T-helper 17 cell (primary cell): ENCODE measurements around the gene RHEB. TPM values are rescaled to one million over a fixed set of nuclear protein-coding genes. Genes with fewer than 3 reads are reported as not detected.
A peak's percentile ranks its signal among the peaks of the same experiment; 100 is the strongest.

Source experiments
- ATAC-seq: fragments of 150-1000 bp; cut with Tn5 transposase; 2 replicates; pipeline ENCODE4 v1.10.0; 2021; ENCODE audit warnings: mild to moderate bottlenecking, moderate library complexity
- DNase-seq, 3 donors: peaks; one replicate each; pipeline versions ENCODE4 v3.0.0 to v3.0.0-alpha.2; 2020 to 2021
- H3K9me3 ChIP-seq: one replicate; pipeline ENCODE4 v1.7.0; 2013; ENCODE audit warnings: low read length, mild to moderate bottlenecking; ENCODE audit not compliant: control insufficient read depth, poor library complexity, severe bottlenecking
- H3K27ac Mint-ChIP-seq: one replicate; pipeline ENCODE4 v1.8.0; 2022; ENCODE audit warnings: mild to moderate bottlenecking, moderate library complexity, mixed read lengths
- H3K27me3 Mint-ChIP-seq: one replicate; pipeline ENCODE4 v1.8.0; 2022; ENCODE audit warnings: mixed read lengths
- H3K36me3 Mint-ChIP-seq: one replicate; pipeline ENCODE4 v1.8.0; 2022; ENCODE audit warnings: low read depth, mixed read lengths
- H3K4me1 Mint-ChIP-seq: one replicate; pipeline ENCODE4 v1.8.0; 2022; ENCODE audit warnings: mild to moderate bottlenecking, mixed read lengths
- H3K4me3 Mint-ChIP-seq: one replicate; pipeline ENCODE4 v1.8.0; 2022; ENCODE audit warnings: mild to moderate bottlenecking, moderate library complexity, mixed read lengths
- total RNA-seq, 4 donors: library from RNA in 2 of 4; stranded (reverse) in 2 of 4; gene quantifications; one replicate each; pipeline ENCODE4 v1.2.3 and lab custom pipeline; 2022 to 2026

The RHEB gene
- total RNA-seq, 2 donors from 2014 or later: 62.5 to 71.1 TPM

- H3K4me3 Mint-ChIP-seq: peak overlapping the region; percentile 57
- no peaks in the 10 kb centered on the region for H3K27me3 Mint-ChIP-seq
- H3K36me3 Mint-ChIP-seq: no peaks in the 10 kb centered on the region
- H3K27ac Mint-ChIP-seq: peak overlapping the region; percentile 93
- H3K9me3 ChIP-seq: no peaks in the 10 kb centered on the region
- H3K4me1 Mint-ChIP-seq: peaks cover 36% of the 10 kb centered on the region
- no peak for ATAC-seq
- no peak for DNase-seq
These were observed 88.4 kb downstream of the RHEB start for GRCh38 chr7:151431281-151431767.

GRCh38 chr7:151430391-151431205 is 89.1 kb downstream of the RHEB start:
- no peaks in the 10 kb centered on the region for H3K9me3 ChIP-seq
- H3K4me1 Mint-ChIP-seq: peaks cover 36% of the 10 kb centered on the region
- peak overlapping the region; percentile 75 for H3K4me3 Mint-ChIP-seq
- DNase-seq (no peak), ATAC-seq (no peak)
- H3K27ac Mint-ChIP-seq: peak overlapping the region; percentile 93
- H3K27me3 Mint-ChIP-seq: no peaks in the 10 kb centered on the region
- no peaks in the 10 kb centered on the region for H3K36me3 Mint-ChIP-seq

DNA sequence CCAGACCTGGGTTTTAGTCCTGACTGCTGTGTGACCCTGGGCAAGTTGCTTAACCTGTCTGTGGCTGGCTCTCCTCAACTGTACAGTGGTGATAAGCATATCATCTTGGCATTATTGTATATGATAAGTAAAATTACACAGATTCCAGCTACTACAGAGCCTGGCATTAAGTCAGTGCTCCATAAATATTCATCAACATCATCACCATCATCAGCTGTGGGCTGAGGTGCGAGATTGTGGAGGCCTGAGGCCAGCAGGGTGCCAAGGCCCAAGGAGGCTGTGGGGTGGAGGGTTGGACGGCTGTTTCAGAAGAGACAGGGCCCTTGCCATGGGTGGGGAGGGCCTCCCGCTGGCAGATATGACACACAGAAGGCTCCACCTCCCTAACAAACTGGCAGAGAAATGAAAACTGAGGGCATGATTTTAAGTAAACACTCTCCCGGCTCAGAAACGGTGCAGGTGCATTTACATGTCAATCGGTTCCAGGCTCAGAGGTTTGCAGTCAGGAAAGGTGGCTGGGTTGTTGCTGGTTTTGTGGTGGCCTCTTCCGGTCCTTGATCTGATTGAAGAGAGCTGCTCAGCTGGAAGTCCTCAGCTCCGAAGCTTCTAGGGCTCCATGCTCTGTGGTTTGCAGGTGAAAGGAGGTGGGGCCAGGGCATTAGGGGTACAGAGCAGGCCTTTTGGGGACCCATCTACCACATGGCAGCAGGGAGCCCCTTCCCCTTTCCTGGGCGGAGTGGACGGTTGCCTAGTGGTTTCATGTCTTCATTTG is 89.9 kb downstream of the RHEB start:
- Mint-ChIP-seq H3K27ac (peak overlapping the region; percentile 93), H3K4me3 (peak overlapping the region; percentile 75), H3K4me1 (peaks cover 36% of the 10 kb centered on the region), H3K27me3 (no peaks in the 10 kb centered on the region), H3K36me3 (no peaks in the 10 kb centered on the region)
- H3K9me3 ChIP-seq: no peaks in the 10 kb centered on the region
- peak; percentile 79 for ATAC-seq
- peak in 2 of 3 donors; percentile 35 to 51 for DNase-seq

DNA sequence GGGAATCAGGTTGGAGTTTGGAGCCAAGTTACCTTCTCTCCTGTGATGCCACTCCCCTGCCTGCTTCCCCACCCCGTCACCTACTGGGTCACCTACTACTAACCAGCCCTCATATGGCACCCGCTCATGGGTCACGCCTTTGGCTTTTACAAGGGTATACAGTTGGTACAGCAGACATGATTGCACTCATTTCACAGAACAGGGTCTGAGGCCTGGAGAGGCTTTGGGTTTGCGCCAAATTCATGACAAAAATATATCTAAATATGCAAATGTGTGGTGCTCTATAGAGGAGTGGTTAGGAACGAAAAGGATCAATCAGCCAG is 90.5 kb downstream of the RHEB start:
- DNase-seq (no peak), ATAC-seq (no peak)
- no peaks in the 10 kb centered on the region for H3K36me3 Mint-ChIP-seq
- no peaks in the 10 kb centered on the region for H3K27me3 Mint-ChIP-seq
- no peak overlapping the region for H3K4me3 Mint-ChIP-seq
- H3K9me3 ChIP-seq: no peaks in the 10 kb centered on the region
- peak overlapping the region; percentile 93 for H3K27ac Mint-ChIP-seq
- peaks cover 36% of the 10 kb centered on the region for H3K4me1 Mint-ChIP-seq

GRCh38 chr7:151428378-151429236 is 91.1 kb downstream of the RHEB start:
- Mint-ChIP-seq H3K4me3 (peak overlapping the region; percentile 55), H3K27ac (peak overlapping the region; percentile 93), H3K4me1 (peaks cover 34% of the 10 kb centered on the region)

GRCh38 chr7:151427705-151428377 is 91.9 kb downstream of the RHEB start:
- no peak for DNase-seq
- no peaks in the 10 kb centered on the region for H3K9me3 ChIP-seq
- Mint-ChIP-seq H3K27ac (peak overlapping the region; percentile 93), H3K4me3 (peak overlapping the region; percentile 55), H3K27me3 (no peaks in the 10 kb centered on the region), H3K4me1 (peaks cover 28% of the 10 kb centered on the region), H3K36me3 (no peaks in the 10 kb centered on the region)
- ATAC-seq: no peak

More at GRCh38 chr7:151428378-151429236, 91.1 kb downstream of the RHEB start:
- ATAC-seq (no peak), DNase-seq (no peak)
- H3K9me3 ChIP-seq: no peaks in the 10 kb centered on the region
- no peaks in the 10 kb centered on the region for H3K27me3 Mint-ChIP-seq
- no peaks in the 10 kb centered on the region for H3K36me3 Mint-ChIP-seq

GRCh38 chr7:151426904-151427704 is 92.6 kb downstream of the RHEB start:
- H3K9me3 ChIP-seq: no peaks in the 10 kb centered on the region
- H3K4me1 Mint-ChIP-seq: peaks cover 24% of the 10 kb centered on the region
- H3K36me3 Mint-ChIP-seq: no peaks in the 10 kb centered on the region
- DNase-seq (no peak), ATAC-seq (no peak)
- H3K27me3 Mint-ChIP-seq: no peaks in the 10 kb centered on the region
- no peak overlapping the region for H3K4me3 Mint-ChIP-seq
- peak overlapping the region; percentile 93 for H3K27ac Mint-ChIP-seq

DNA sequence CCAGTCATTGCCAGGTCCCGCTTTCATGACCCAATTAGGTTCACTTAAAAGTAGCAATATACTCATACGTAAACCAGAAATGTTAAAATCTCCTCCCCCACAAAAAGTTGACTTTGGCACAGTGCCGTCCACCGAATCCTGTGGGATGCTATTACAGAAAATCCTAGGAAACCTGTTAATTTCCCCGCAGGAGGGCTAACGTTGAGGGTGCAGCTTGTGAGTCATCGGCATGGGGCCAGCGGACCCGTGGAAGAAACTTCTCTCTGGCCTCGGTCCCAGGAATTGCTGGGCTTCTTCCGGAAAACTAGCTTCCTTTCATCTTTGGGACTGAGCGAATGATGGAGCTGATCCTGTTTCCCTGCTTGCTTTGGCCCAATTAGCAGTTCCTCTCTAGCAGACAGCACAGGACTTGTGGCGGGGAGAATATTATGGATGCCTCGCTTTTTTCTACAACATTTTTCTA is 93.2 kb downstream of the RHEB start:
- ATAC-seq: no peak
- H3K36me3 Mint-ChIP-seq: no peaks in the 10 kb centered on the region
- no peak for DNase-seq
- H3K4me1 Mint-ChIP-seq: peaks cover 22% of the 10 kb centered on the region
- H3K9me3 ChIP-seq: no peaks in the 10 kb centered on the region
- peak overlapping the region; percentile 21 for H3K4me3 Mint-ChIP-seq
- H3K27ac Mint-ChIP-seq: peak overlapping the region; percentile 21
- no peaks in the 10 kb centered on the region for H3K27me3 Mint-ChIP-seq

DNA sequence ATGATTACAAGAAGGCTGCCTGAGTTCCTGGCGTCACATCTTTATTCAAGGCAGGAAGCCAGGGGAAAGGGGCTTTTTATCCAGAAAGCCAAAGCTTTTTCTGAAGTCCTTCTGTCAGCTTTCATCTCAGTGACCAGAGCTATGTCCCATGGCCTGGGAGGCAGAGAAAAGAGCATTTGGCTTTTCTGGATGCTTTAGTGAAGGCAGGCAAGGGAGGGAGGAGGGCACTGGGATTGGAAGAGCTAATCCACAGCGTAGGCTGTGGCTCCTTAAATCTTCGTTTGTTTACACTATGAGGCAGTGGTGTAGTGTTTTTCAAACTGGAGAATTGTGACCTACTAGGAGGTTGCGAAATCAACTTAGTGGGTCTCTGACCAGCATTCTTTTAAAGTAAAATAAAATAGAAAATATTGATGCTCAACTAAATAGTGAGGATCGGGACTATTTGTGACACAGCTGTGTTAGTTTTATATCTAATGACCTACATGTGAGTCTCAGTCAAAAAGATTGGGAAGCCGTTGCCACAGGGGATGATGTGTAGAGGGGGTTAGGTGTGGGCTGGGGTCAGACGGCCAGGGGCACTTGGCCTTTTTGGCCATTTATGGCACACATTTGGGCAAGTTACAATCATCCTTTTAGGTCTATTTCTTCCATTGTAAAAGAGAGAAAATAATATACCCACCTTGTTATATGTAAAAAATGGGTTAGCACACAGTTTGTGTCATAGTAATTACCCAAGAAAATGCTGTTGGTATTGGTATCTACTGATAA is 93.8 kb downstream of the RHEB start:
- no peak for ATAC-seq
- H3K27me3 Mint-ChIP-seq: no peaks in the 10 kb centered on the region
- DNase-seq: no peak
- no peaks in the 10 kb centered on the region for H3K36me3 Mint-ChIP-seq
- H3K9me3 ChIP-seq: no peaks in the 10 kb centered on the region
- H3K27ac Mint-ChIP-seq: peak overlapping the region; percentile 21
- peaks cover 20% of the 10 kb centered on the region for H3K4me1 Mint-ChIP-seq
- peak overlapping the region; percentile 21 for H3K4me3 Mint-ChIP-seq

DNA sequence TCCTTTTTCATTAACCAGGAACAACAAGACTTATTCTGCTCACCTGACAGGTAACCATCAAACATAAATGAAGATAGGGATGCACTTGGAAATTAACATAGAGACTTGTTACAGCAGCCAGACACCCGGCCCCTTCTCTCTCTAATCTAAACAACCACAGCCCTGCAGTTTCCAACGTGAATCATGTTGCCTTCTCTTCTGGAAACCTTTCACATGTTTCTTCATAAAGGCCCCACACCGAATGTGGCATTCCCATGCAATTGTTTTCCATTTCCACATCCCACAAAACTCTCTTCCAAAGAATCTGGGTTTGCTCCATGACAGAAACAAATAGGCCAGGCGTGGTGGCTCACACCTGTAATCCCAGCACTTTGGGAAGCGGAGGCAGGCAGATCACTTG is 94.9 kb downstream of the RHEB start:
- Mint-ChIP-seq H3K27me3 (no peaks in the 10 kb centered on the region), H3K4me1 (peaks cover 12% of the 10 kb centered on the region), H3K36me3 (peaks cover 2% of the 10 kb centered on the region), H3K4me3 (no peak overlapping the region), H3K27ac (no peak overlapping the region)
- no peak for DNase-seq
- ATAC-seq: no peak
- H3K9me3 ChIP-seq: no peaks in the 10 kb centered on the region

DNA sequence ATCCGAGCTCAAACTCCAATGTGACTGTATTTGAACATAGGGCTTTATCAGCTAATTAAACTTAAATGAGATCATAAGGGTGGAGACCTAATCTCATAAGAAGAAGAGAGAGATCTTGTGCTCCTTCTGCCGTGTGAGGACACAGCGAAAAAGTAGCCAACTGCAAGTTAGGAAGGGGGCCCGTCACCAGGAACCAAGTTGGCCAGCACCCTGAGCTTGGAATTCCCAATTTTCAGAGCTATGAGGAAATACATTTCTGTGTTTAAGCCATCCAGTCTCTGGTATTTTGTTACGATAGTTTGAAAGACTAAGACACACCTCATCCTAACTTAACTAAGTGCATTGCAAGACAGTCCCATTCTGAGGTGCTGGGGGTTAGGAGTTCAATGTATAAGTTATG is 95.8 kb downstream of the RHEB start:
- H3K9me3 ChIP-seq: peaks cover 3% of the 10 kb centered on the region
- no peak for DNase-seq
- ATAC-seq: no peak
- Mint-ChIP-seq H3K27ac (no peak overlapping the region), H3K4me3 (no peak overlapping the region), H3K36me3 (peaks cover 2% of the 10 kb centered on the region), H3K4me1 (peaks cover 7% of the 10 kb centered on the region), H3K27me3 (no peaks in the 10 kb centered on the region)
